DND-41 (cell line): ENCODE data around the gene TRAF3IP1.

Experiments used
- ATAC-seq: fragments of 200-7000 bp; cut with Tn5 transposase; 3 replicates; pipeline ENCODE4 v1.9.1; 2021; ENCODE audit warnings: low read depth; ENCODE audit not compliant: insufficient read depth
- DNase-seq: peaks from one replicate; pipeline ENCODE4 v3.0.0-alpha.2; 2020
- H2AFZ ChIP-seq: 2 replicates; pipeline ENCODE4 v1.6.0; 2012; ENCODE audit warnings: low read depth, low read length
- H3K27ac ChIP-seq: 2 replicates; pipeline ENCODE4 v1.5.1; 2012; ENCODE audit warnings: low read length, inconsistent platforms
- H3K27me3 ChIP-seq: fragments of 200-600 bp; sonication (generic); 2 replicates; pipeline ENCODE4 v1.6.0; 2012; ENCODE audit warnings: low read length, mild to moderate bottlenecking, inconsistent platforms; ENCODE audit not compliant: insufficient read depth, poor library complexity
- H3K36me3 ChIP-seq: 2 replicates; pipeline ENCODE4 v1.5.1; 2012; ENCODE audit warnings: low read length, inconsistent platforms; ENCODE audit not compliant: insufficient read depth
- H3K4me1 ChIP-seq: 2 replicates; pipeline ENCODE4 v1.5.1; 2012; ENCODE audit warnings: mild to moderate bottlenecking, low read length; ENCODE audit not compliant: insufficient read depth
- H3K4me2 ChIP-seq: 2 replicates; pipeline ENCODE4 v1.6.0; 2012; ENCODE audit warnings: mild to moderate bottlenecking, moderate library complexity, low read length, inconsistent platforms; ENCODE audit not compliant: insufficient read depth
- H3K4me3 ChIP-seq, 2 experiments: fragments of 200-600 bp in 1 of 2; shearing (Covaris generic) in 1 of 2; 2 replicates each; pipeline ENCODE4 v1.5.1; 2012 to 2016; ENCODE audit warnings: inconsistent platforms in 2 of 2, low read length in 2 of 2, mild to moderate bottlenecking in 2 of 2, low read depth in 1 of 2, moderate library complexity in 1 of 2
- H3K79me2 ChIP-seq: 2 replicates; pipeline ENCODE4 v1.6.0; 2012; ENCODE audit warnings: low read length, inconsistent platforms; ENCODE audit not compliant: insufficient read depth
- H3K9ac ChIP-seq: 2 replicates; pipeline ENCODE4 v1.6.0; 2012; ENCODE audit warnings: low read depth, mild to moderate bottlenecking, inconsistent platforms, low read length, moderate library complexity
- H3K9me3 ChIP-seq: 2 replicates; pipeline ENCODE4 v1.5.1; 2012; ENCODE audit warnings: low read length, moderate library complexity, mild to moderate bottlenecking, inconsistent platforms; ENCODE audit not compliant: insufficient read depth, severe bottlenecking
- H4K20me1 ChIP-seq: 2 replicates; pipeline ENCODE4 v1.6.0; 2012; ENCODE audit warnings: low read length; ENCODE audit not compliant: insufficient read depth
- CTCF ChIP-seq: IDR thresholded peaks from 2 replicates; pipeline ENCODE4 v1.5.1; 2012; ENCODE audit warnings: borderline replicate concordance, low read length, moderate library complexity, mild to moderate bottlenecking; ENCODE audit not compliant: poor library complexity, severe bottlenecking; ENCODE audit errors: extremely low read depth
- EZH2 ChIP-seq: IDR thresholded peaks from 3 replicates; pipeline ENCODE4 v1.6.1; 2012; ENCODE audit warnings: borderline replicate concordance, low read depth, mild to moderate bottlenecking, moderate library complexity, low read length, inconsistent platforms; ENCODE audit not compliant: severe bottlenecking

TRAF3IP1 gene

GRCh38 chr2:238281826-238282480, 38.4 kb upstream of the TRAF3IP1 start:
- Histone ChIP-seq H3K79me2 (peaks cover 81% of the 10 kb centered on the region), H2AFZ (no peak overlapping the region), H3K4me2 (no peak overlapping the region), H3K4me1 (peaks cover 19% of the 10 kb centered on the region), H3K9ac (no peak overlapping the region), H4K20me1 (peaks cover 87% of the 10 kb centered on the region), H3K9me3 (no peaks in the 10 kb centered on the region), H3K4me3 (no peak overlapping the region), H3K27me3 (no peaks in the 10 kb centered on the region), H3K36me3 (peaks cover 13% of the 10 kb centered on the region; the same call in 1 of the 2 replicates), H3K27ac (no peak overlapping the region)
- no peak for TF ChIP-seq EZH2
- TF ChIP-seq CTCF: no peak
- no peak for DNase-seq
- no peak for ATAC-seq

DNA sequence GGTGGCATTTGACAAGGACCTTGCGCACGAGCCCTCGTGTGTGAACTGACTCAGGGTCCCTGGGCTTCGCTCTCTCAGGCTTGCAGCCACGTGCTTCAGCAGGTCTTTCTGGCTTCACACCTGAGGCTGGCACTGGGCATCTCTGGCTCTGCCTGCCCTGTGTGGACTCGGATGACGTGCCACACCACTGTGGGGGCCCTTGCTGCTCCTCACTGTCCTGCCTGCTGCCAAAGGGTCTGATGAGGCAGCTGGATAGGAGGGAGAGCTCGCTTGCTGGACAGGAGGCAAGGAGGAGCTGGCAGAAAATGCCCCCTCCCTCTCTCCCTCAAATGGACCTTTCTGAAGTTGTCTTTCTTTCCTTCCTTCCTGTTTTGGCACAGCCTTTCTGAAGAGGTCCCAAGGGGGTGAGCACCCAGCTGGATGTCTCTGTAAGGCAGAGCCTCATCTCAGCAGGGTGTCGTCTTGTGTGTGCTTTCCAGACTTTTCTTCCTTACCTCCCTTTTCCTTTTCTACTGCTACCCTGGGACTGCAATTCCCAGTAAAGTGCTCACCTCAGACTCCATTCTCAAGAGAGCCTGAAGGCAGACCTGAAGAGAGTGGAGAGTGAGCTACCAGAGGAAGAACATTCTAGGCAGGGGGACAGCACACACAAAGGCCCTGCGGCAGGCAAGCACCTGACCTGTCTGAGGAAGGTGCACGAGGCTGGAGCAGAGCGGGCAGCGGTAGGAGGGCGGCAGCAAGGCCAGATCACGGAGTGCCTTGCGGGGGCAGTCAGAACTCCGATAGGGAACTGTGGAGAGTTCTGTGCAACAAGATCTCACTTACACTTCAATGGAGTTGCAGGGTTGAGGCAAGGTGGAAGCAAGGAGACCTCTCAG, 37.2 kb upstream of the TRAF3IP1 start:
- ATAC-seq (no peak), DNase-seq (no peak)
- H4K20me1 ChIP-seq: peaks cover 89% of the 10 kb centered on the region
- TF ChIP-seq EZH2 (no peak), CTCF (no peak)
- no peaks in the 10 kb centered on the region for H3K9me3 ChIP-seq
- H3K27me3 ChIP-seq: no peaks in the 10 kb centered on the region
- peaks cover 29% of the 10 kb centered on the region for H3K4me1 ChIP-seq
- no peak overlapping the region for H2AFZ ChIP-seq
- peaks cover 6% of the 10 kb centered on the region; the same call in 1 of the 2 replicates for H3K36me3 ChIP-seq
- H3K79me2 ChIP-seq: peaks cover 89% of the 10 kb centered on the region
- H3K4me3 ChIP-seq: no peak overlapping the region
- H3K4me2 ChIP-seq: no peak overlapping the region
- H3K27ac ChIP-seq: no peak overlapping the region
- H3K9ac ChIP-seq: no peak overlapping the region

DNA sequence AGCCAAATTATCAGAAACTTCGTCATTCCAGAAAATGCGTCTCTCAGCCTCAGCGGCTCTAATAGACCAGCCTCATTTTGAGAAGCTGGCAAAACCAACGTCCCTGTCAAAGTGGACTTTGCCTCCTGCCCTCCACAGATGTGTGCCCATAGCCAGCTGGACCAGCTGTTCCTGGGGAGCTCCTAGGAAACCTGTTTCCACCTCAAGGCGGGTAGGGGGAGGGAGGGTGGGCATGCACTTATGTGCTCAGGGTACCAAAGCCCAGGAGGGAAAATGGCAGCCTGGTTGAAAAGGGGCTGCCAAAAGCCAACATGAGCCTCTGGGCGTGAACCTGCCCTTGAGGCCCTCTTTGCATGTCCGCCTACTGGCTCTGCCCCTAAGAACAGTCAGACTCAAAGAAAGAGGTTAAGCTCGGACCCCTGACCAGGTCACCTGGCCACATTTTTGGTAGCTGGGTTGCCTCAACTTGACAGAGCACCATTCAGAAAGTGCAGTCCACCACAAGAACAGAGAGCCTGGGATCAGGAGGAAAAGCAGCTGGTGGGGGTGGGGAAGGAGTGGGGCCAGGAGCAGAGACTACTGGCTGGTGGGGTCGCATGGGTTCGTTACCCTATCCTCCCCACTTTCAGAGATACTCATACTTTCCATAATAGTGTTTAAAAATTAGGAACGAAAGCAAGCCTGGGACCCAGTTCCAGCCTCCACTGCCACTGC, 35.4 kb upstream of the TRAF3IP1 start:
- DNase-seq (no peak), ATAC-seq (no peak)
- Histone ChIP-seq H3K27ac (no peak overlapping the region), H3K4me2 (no peak overlapping the region), H3K27me3 (no peaks in the 10 kb centered on the region), H3K79me2 (peaks cover 77% of the 10 kb centered on the region), H3K9me3 (no peaks in the 10 kb centered on the region), H2AFZ (no peak overlapping the region), H3K36me3 (no peaks in the 10 kb centered on the region; the same call in 1 of the 2 replicates), H3K4me3 (no peak overlapping the region), H4K20me1 (peaks cover 73% of the 10 kb centered on the region), H3K9ac (no peak overlapping the region), H3K4me1 (peaks cover 39% of the 10 kb centered on the region)
- TF ChIP-seq EZH2 (no peak), CTCF (no peak)
